H7 (cell line): ENCODE results near the gene NCSTN. TPM values are rescaled to one million over a fixed set of nuclear protein-coding genes. Genes with fewer than 3 reads are reported as not detected.
"Not testable (repeated sequence)": the region's sequence is repeated elsewhere in the genome, so short reads cannot be mapped to it uniquely, and the experiment has no call there.

Experiments
- DNase-seq: peaks from one replicate; pipeline ENCODE4 v3.0.0; 2012
- H3K27me3 ChIP-seq: 2 replicates; pipeline ENCODE4 v1.6.0; 2011; ENCODE audit warnings: mild to moderate bottlenecking, low read length; ENCODE audit not compliant: control insufficient read depth, insufficient read depth
- H3K36me3 ChIP-seq: replicated peaks from 2 replicates; pipeline ENCODE4 v1.5.1; 2011; ENCODE audit warnings: low read length; ENCODE audit not compliant: control insufficient read depth, insufficient read depth
- H3K4me3 ChIP-seq: 2 replicates; pipeline ENCODE4 v1.5.1; 2011; ENCODE audit warnings: low read depth, mild to moderate bottlenecking, control low read depth, low read length, moderate library complexity; ENCODE audit not compliant: insufficient read depth
- total RNA-seq: library from RNA; depleted of rRNA; stranded (reverse); fragments of >200 nt; shearing (Covaris generic); gene quantifications from 2 replicates; pipeline ENCODE4 v1.2.3, GENCODE V29; 2014

The NCSTN gene
- total RNA-seq, 1 experiment from 2014 or later: 94.3 TPM

DNA sequence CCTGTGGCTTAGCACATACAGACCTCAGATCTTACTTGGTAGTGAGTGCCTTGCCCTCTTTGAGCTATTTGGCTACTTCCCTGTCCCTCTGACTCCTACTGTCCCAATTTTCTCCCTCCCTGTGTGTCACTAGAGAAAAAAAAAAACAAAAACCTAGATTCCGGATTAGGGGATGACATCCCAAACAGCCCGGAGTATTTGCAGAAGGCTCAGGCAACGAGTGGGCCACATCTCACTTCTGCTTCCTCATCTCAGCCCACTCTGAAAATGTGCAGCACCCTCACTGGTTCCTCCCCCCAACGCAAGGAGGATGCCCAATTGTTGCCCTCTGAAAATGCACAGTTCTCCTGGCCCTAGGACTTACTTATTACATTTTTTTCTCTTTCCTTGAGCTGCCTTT, 28.6 kb downstream of the NCSTN start:
- no peak for DNase-seq
- Histone ChIP-seq H3K4me3 (no peak overlapping the region), H3K36me3 (no peaks in the 10 kb centered on the region), H3K27me3 (no peaks in the 10 kb centered on the region)

DNA sequence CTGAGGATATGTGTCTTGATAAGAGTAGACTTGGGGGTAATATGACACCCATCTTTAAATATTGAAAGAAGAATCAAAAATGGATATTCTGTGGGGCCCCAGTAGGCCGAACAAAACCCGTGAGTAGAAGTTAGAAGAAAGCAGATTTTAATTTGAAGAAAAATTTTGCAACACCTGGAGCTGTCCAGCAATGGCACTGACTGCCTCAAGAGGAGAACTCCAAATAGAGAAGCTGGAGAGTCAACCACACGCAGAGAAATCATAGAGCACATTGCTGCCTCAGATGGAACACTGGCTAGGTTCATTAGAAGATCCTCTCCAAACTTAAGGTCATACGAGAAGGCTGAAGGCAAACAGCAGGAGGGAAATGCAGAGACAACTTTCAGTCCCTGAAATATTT, 30.5 kb downstream of the NCSTN start:
- DNase-seq: no peak
- Histone ChIP-seq H3K4me3 (no peak overlapping the region), H3K27me3 (no peaks in the 10 kb centered on the region), H3K36me3 (no peaks in the 10 kb centered on the region)

DNA sequence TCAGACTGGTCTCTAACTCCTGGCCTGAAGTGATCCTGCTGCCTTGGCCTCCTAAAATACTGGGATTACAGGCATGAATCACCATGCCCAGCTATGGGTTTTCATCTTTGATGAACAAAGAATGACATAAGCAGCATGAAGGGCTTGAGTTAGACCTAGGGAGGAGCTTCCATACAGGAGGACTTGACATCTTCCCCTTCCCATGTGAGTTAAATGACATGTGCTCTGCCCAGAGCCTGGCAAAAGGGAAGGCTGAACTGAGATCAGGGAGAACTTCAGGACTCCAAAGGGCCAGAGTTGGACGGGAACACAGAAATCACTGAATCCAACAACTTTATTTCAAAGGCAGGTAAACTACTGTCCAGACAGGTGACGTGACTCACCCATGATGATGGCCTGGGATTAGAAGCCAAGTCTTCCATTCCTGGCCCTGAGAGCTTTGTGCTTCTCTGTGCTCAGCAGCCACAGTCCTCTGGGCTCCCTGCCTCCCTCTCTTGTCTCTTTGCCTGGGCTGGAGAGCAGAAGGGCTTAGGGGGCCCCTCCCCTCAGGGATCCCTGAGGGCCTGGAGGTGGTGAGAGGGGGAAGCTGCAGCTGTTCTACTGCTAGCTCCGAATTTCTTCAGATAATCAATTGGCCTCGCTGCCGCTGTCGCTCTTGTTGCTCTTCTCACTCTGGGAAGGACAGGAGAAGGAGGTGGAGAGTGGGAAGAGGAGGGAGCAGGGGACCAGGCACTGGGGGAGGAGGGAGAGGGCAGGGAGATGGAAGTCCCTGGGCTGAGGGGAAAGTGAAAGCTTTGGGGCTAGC, 31.3 kb downstream of the NCSTN start:
- DNase-seq: peak; percentile 77
- no peaks in the 10 kb centered on the region for H3K27me3 ChIP-seq
- peak overlapping the region; percentile 6 for H3K4me3 ChIP-seq
- H3K36me3 ChIP-seq: no peaks in the 10 kb centered on the region

DNA sequence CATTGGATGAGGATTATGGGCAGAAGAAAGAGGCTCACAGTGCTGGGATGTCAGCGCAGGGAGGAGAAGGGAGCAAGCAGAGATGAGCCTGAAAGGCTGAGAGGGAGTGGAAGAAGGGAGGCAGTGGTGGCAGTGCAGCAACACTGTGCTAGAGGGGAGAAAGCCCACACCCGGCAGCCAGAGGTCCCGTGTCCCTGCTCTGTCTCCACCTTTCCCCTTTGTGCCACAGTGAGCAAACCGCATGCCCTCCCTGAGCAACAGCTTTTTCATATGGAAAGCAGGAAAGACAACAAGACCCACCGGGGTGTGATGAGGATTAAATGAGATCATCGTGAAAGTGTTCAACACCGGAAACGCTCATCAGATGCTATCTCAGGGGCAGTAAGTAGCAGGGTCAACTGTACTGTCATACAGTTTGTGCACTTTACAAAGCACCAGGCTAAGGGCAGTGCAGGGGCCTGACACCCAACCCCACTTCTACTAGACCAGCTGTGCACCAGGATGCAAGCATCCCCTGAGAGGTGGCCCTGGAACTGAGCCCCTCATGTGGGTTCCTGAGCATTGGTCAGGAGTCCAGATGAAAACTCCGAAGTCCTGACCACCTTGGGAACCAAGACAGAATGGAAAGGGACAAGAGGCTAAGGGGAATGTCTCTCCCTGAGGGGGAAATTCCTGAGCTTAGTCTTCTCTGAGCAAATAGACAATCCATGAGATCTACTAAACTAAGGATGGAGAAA, 32.8 kb downstream of the NCSTN start:
- Histone ChIP-seq H3K36me3 (no peaks in the 10 kb centered on the region), H3K4me3 (no peak overlapping the region), H3K27me3 (no peaks in the 10 kb centered on the region)
- peak; percentile 59 for DNase-seq

DNA sequence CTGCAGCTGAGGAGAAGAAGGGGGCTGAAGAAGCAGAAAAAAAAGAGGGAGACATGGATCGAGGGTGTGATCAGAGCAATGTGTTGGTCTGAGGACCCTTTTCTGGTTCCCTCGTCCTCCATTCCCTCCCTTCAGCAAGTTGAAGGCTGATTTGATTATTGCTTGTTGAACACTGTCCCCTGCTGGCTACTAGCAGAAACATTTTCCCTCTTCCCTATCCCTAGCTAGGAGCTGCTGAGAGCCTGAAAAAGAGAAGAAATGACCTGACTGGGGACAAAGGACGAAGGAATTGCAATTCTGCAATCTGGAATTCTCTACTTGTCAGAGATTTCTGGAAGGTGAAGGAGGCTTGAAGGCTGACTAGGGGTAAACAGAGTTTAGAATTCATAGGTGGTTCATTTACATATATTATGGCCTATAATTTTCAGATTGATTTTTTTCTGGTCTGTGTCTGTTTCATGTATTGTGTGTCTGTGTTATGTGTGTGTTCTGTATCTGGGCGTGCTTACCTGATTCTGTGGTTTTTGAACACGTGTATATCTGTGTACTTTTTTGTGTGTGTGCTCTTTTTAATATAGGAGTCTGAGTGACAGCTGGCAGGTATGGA, 33.4 kb downstream of the NCSTN start:
- Histone ChIP-seq H3K27me3 (no peaks in the 10 kb centered on the region), H3K36me3 (no peaks in the 10 kb centered on the region), H3K4me3 (no peak overlapping the region)
- peak; percentile 79 for DNase-seq

DNA sequence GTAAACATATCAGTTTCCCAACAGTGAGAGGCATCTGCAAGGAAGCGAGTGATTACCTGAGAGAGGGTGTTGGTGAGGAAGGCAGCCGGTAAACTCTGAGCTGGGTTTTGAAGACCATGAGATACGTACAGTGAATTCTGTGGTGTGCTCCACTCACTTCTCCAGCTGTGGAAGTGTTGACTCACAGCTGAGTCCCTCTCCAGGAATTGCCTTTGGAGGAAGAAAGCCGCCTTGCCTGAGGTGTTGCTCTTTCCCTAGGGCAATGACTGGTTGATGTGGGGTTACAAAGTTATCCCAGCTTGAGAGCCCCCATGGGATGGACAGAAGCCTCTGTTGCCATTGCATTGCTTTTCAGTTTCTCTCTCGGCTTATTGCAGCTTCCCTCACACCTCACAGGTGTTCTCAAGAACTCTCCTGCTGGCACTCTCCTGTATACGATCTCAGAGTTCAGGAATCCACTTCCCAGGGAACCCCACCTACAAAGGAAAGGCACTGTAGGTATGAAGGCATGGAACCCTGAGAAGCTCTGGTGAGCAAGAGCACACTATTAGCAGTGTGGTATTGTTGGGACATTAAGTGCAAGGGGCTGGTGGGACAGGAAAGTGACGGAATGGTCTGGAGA, 34.5 kb downstream of the NCSTN start:
- no peak for DNase-seq
- no peak overlapping the region for H3K4me3 ChIP-seq
- H3K27me3 ChIP-seq: no peaks in the 10 kb centered on the region
- H3K36me3 ChIP-seq: no peaks in the 10 kb centered on the region

DNA sequence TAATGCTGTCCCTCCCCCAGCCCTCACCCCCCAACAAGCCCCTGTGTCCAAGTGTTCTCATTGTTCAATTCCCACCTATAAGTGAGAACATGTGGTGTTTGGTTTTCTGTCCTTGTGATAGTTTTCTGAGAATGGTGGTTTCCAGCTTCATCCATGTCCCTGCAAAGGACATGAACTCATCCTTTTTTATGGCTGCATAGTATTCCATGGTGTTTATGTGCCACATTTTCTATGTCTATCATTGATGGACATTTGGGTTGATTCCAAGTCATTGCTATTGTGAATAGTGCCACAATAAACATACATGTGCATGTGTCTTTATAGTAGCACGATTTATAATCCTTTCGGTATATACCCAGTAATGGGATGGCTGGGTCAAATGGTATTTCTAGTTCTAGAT, 41.6 kb downstream of the NCSTN start:
- not testable (repeated sequence) for H3K4me3 ChIP-seq, DNase-seq, H3K27me3 ChIP-seq, H3K36me3 ChIP-seq

DNA sequence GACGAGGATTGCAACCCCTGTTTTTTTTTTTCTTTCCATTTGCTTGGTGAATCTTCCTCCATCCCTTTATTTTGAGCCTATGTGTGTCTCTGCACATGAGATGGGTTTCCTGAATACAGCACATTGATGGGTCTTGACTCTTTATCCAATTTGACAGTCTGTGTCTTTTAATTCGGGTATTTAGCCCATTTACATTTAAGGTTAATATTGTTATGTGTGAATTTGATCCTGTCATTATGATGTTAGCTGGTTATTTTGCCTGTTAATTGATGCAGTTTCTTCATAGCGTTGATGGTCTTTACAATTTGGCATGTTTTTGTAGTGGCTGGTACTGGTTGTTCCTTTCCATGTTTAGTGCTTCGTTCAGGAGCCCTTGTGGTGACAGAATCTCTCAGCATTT, 45.2 kb downstream of the NCSTN start:
- not testable (repeated sequence) for H3K36me3 ChIP-seq

DNA sequence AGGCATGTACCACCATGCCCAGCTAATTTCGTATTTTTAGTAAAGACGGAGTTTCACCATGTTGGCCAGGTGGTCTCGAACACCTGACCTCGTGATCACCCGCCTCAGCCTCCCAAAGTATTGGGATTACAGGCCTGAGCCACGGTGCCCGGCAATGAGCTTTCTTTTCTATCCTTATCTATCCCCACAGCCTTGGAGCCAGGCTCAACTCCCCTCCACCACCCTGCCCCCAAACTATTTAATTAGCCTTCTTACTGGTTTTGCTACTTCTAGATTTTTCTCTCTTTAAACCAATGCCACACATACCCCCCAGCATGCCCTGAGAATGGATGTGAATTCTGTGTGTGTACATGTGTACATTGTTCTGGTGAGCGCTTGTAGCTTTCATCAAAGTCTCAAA, 51.5 kb downstream of the NCSTN start:
- Histone ChIP-seq H3K36me3 (no peaks in the 10 kb centered on the region), H3K4me3 (no peak overlapping the region), H3K27me3 (no peaks in the 10 kb centered on the region)
- no peak for DNase-seq

More for the DNA sequence above, 45.2 kb downstream of the NCSTN start:
- not testable (repeated sequence) for H3K4me3 ChIP-seq, H3K27me3 ChIP-seq, DNase-seq

DNA sequence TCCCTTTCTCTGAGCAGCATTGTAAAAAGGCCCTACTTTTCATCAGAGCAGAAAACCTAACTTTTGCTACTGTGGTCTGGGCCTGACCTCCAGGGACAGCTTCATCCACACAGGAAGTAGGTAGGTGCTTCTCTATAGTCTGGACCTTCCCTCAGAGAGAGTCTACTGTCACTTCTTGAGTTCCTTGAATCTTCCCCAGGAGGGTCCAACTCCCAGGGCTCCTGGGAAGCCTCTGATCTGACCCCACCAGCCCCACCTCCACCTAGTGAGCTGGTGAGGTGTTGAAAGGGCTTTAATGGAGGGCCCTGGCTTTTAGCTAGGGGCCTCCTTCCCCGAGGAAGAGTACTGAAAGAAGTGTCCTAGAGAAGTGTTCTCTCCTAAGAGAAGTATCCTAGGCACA, 54.5 kb downstream of the NCSTN start:
- no peak for DNase-seq

DNA sequence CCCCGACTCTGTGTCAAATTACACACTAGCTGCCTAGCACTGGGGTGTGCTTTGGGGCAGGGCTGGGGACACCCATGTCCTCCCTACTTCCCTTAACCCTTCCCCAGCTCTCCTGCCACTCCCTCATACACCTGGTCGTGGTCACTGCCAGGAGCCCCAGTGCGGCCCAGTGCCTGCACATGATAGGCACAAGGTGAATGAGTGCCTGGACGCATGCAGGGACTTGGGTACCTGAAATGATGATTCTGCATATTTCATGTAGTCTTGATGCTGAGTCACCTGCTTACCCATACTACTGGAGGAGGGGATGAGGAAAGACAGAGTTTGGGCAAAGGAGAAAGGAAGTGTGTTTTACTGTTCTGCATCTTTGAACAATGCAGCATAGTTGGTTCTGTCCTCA, 55.6 kb downstream of the NCSTN start:
- no peak for DNase-seq
- H3K4me3 ChIP-seq: no peak overlapping the region
- H3K27me3 ChIP-seq: no peaks in the 10 kb centered on the region
- H3K36me3 ChIP-seq: no peaks in the 10 kb centered on the region

More for the DNA sequence above, 54.5 kb downstream of the NCSTN start:
- no peaks in the 10 kb centered on the region for H3K27me3 ChIP-seq
- H3K36me3 ChIP-seq: no peaks in the 10 kb centered on the region
- no peak overlapping the region for H3K4me3 ChIP-seq

DNA sequence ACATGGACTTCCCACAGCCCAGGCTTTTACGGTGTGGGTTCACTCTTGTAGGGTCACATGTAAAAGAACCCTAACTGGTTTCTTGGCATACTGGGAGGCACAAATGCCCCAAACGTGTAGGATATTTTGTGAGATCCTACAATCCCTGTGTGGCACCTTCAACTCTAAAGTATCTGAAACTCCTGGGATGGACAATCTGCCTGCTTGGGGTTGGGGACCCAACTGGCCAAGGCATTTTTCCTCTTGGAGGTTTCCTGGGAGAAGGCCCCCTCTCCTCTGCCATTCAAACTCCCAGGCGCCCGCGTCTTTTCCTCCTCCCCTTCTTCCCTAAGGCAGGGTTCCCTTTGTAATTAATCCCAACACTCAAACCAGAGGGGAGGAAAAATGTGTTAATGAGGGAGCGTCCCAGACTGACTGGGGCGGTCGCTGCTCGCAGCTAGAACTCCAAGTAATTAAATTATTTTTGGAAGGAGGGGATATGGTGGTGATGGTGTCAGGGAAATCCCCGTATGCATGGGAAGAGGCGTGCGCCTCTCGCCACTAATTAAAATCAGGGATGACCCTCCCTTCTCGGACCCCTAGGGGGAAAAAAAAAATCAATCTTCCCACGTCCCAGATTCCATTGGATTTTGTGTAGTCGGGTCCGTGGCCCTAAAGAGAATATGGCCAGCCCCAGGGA, 56.5 kb downstream of the NCSTN start:
- peak; percentile 80 for DNase-seq
- Histone ChIP-seq H3K27me3 (no peaks in the 10 kb centered on the region), H3K36me3 (no peaks in the 10 kb centered on the region), H3K4me3 (peak overlapping the region; percentile 77)

DNA sequence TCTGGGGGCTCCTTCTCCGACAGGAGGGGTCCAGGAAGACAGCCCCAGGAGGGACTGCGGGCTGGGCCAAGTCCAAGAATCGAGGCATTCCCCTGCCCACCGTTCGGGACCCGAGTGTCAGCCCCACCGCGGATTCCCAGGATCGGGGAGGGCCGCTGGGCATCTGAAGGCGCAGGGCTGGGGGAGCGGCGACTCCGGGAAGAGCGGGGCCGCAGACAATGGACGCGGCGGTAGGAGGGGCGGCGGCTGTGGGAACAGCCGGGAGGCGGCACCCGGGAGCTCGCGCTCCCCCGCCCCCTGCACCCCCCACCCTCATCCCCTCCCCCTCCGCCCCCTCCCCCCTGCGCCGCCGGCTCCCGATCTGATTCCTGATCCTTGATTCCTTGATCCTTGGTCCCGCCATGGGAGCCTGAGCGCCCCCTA, 57.1 kb downstream of the NCSTN start, which contains the start of gene VANGL2:
Gene VANGL2 (plus strand): TSS at position 342 of the 423 bp plus-strand sequence. CDS start 15,274 bp downstream, outside the sequence.
- peak within 1 kb of the TSS; percentile 77 for H3K4me3 ChIP-seq
- no peaks in the 10 kb centered on the region for H3K36me3 ChIP-seq
- H3K27me3 ChIP-seq: no peaks in the 10 kb centered on the region
- DNase-seq: peak; percentile 98
